Measurements from ENCODE around the gene UBE2H.
"Not testable (repeated sequence)": the region's sequence is repeated elsewhere in the genome, so short reads cannot be mapped to it uniquely, and the experiment has no call there.

UBE2H gene

DNA sequence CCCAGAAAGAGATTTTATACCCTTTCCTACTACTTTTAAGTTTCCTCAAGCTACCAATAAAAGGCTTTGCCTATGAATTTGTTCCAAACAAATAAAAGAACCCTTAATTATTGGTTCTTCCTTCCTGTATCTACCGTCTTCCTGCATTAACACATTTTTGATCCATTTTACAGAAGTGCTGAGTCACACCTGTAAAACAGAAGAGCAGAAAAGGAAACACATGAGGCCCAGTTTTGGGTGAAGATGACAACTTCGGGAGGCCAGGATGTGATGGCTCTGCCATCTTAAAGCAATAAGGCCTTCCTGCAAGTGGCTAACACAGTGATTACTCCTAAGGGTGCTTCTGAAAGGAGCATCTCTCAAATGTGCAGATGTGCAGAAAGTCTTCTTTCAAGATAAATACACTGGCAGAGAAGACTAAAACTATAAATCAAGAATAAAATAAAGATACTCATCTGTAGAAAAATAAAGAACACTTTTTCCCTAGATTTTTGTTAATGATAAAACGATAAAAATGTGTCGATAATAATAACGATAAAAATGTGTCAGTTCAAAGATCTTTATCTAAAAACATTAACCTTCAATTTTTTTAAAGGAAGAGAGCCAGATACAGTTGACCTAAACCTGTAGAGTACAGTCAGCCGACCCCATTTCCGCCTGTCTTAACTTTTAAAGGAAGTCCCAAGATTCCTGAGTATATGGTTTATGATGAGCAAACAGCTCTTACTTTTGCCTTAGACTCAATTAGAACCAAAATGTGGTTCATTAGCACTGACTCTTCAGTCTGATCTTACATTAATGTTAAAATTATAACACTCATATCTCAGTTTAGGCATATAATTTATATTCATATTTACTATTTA, 108.6 kb downstream of the UBE2H start:
- no peak for DNase-seq (ENCODE audit: low read depth in 3 of 3)

DNA sequence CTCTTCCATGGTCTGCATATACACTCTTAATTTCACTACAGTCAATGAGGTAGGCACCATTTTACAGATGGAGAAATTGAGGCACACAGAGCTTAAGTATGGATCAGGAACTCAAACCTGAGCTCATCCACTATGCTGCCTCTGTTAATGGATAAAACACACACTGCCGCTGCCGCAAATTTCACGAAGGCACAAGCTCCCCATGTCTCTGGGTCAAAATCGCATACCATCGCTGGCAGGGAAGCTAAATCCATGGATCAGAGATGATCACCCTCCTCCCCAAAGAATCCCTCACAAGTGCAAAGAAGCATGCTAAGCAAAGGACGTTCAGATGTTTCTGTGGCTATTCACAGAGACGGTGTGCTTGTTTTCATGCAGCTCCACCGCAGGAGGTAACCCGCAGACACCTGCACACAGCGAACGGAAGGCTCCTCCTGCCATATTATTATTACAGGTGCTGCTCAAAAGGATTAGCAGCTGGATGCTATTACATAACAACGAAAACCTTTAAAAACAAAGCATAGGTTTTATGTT, 109.3 kb downstream of the UBE2H start:
- DNase-seq (ENCODE audit: low read depth in 3 of 3): no peak

DNA sequence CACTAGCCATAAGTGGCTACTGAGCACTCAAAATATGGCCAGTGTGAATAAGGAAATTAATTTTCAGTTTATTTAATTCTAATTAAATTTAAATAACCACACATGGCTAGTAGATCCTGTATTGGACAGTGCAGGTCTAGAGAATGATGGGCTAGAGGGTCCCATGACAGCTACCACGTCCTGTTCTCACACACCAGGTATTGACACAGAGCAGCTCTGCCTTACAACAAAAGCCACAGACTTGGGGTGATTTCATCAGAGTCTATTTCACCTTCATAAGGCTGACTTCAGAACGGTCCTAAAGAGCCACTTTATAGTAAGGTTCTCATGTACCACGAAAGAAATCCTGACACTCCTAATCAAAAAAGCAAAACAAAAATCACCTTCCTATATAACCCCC, 111.3 kb downstream of the UBE2H start:
- no peak for DNase-seq (ENCODE audit: low read depth in 3 of 3)

DNA sequence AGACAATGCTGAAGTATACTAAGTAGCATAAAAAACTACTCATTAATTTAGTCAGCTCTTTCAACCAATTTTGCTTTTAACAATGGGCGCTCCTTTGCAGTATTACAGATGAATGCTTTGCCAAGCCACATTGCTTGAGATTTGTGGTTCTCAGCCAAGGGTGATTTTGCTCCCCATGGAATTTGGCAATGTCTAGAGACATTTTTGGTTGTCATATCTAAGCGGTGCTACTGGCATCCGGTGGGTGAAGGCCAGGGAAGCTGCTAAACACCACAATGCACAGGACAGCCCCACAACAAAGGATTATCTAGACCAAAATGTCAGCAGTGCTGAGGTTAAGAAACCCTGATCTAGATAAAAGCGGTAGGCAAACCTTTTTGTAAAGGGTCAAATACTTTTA, 112.0 kb downstream of the UBE2H start:
- no peak for DNase-seq (ENCODE audit: low read depth in 3 of 3)

DNA sequence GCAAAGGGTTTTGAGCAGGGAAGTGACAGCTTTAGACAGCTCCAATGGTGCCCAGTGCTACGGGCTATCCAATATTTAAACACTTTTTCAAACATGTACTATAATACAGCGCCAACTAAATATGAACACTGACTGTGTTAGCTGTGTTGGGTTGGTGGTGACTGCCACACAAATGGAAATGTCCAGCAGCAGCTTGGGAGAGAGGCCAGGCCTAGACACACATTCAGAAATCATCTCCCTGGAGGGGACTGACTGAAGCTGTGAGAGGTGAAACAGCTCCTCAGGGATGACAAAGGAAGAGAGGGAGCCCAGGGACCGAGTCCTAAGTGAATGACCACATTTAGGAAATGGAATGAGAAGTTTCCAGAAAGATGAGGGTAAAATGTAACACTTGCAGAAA, 115.8 kb downstream of the UBE2H start:
- DNase-seq (ENCODE audit: low read depth in 3 of 3): no peak

DNA sequence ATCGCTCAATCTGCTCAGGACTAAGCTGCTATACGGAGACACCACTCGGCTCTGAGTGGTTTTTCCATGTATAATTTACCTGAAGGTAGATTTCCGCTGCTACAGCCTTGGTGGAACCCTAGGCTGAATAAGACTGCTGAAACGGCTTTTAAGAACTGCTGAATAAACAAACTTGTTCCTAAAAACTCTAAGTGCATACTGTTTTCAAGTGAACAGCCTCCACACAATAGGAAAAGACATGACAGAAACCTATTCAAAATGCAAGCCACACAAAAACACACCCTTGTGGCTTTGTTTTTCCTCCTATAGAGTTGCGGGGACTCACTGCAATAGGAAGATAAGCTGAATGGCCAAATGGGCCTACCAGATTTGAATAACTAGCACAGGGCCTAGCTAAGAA, 117.2 kb downstream of the UBE2H start:
- DNase-seq (ENCODE audit: low read depth in 3 of 3): no peak

DNA sequence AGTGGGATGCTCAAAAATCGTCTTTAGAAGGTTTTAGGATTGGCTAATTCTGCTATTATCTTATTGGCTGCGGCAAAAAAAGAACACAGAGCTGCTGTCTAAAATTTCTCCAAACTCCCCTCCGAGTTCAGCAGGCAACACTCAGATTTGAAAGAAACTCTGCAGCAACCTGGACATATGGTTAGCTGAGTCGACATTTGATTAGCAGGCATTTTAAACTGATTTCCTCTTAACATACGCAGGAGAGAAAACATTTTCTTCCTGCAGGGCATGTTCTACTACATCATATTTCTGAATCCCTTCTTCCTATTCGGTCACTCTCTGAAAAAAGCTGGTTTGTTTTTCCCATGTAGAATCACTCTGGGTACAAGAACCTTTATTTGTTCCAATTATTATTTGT, 119.4 kb downstream of the UBE2H start:
- DNase-seq (ENCODE audit: low read depth in 3 of 3): not testable (repeated sequence)

DNA sequence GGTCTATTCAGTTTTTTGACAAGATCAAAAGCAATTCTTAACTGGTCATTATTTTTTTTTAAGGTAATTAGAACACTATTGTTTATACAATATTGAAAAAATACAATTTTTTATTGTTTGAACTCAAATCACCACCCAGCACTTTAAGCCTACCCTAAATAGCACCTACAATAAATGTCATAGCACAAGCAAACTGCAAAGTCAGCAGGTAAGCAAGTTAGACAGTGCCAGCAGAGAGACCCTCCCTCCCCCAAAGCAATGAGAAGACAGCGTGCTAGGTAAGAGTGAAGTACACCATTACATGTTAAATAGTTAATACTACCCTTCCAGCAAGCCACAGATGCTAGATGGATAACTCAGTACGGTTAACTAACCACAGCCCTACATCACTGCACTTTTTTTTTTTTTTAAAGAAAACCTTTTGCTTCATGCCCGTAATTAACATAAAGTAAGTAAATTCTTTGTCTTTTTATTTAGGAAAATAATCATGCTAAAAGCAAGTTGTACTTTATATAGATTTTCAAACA, 120.0 kb downstream of the UBE2H start:
- DNase-seq (ENCODE audit: low read depth in 3 of 3): no peak

DNA sequence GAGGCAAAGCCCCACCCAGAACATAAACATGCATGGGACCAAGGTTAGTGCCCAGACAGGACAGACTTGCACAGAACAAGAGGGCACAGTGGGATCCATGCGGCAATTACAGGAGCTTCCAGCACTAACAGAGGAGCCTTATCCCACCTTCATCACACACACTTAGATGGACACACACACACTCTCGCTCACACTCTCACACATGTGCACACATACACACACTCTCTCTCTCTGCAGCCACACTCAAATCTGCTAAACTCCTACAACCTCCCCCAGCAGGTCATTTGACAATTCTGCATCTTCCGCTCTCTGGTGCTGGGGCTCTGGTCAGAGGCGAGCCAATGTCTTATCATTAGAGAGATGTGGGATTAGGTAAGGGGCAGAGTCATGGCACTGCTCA, 120.5 kb downstream of the UBE2H start:
- no peak for DNase-seq (ENCODE audit: low read depth in 3 of 3)

DNA sequence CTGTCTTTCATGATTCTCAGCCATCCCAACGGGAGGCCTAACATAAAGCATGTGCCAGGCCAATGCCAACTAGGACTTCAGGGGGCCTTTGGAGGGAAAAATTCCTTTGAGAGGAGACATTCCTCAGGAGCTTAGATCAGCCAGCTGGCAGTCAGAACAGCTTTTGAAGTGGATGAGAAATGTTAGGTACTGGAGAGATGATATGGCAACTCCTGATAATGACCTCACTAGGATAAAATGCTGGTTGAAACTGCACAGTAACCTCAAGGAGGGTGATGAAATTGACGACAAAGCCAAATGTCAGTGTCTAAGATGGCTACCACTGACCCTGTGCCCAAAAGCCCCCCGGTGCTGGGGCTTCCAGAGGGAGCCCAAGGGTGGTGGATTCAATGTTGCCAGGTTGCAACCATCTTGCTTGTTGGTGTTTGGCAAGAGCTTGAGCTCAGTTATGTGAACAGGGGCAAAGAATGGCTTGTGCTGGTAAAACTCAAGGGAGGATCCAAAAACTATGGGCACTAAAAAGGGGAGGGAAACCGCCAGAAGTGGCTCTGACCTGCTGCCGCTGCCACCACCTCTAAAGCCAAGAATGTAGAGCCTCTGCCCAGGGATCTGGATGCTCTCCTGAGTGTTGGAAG, 121.2 kb downstream of the UBE2H start:
- DNase-seq (ENCODE audit: low read depth in 3 of 3): no peak

DNA sequence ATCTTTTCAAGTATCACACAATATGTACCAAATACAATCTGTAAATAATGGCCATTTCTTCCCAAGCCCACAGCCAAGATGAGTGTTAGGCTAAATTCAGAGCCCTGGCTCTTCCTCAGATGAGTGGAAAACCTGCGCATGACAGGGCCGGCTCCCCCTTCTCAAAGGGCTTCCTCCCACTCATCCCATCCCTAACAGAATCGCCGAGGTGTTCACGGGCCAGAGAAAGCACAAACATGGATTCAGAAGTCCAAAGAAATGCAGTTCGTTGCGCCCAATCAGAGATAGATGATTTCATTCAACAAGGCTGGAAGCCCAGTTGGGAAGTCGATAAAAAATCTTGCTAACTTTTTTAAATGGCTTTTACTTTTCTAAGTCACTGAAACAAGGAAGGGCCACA, 121.8 kb downstream of the UBE2H start:
- DNase-seq (ENCODE audit: low read depth in 3 of 3): no peak

DNA sequence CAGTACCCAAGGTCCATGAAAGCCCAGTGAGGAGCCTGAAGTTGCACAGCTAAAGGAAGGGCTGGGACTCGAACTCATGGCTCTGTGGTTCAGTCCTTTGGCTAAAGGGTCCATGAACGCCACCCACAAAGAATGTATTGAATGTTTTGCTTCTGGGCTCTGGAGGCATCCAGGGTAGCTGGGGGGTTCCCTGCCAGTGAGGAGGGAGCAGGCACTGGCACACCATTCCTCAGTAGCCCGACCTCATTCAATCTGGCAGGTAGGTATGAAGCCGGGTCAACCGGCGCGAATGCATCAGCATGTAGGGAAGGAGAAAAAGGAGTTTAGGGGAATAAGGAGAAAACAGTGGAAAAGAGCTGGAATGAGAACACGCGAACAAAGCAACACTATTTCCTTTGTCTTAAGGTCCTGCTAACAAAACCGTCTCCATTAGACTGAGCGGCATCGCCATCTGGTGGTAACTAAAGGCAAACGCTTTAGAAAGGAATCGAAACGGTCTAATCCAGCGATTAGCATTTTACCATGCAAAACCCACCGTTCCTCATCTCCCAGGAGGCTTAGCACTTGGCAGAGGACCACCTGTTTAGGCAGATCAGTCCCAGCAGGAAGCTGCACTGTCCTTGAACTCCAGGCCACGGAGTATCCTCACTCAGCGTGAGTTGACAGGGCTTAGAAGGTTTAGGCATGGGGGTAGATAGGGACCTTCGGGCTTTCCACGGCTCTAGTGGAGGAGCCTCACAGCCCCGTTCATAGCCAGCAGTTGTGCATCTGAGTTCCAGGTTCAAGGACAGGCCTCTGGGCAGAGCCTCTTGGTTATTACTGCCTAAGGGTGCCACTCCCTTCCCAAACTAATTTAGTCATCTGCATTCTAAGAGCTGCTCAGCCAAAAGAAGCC, 122.8 kb downstream of the UBE2H start:
- peak; percentile 21 to 37 (median 28) for DNase-seq (ENCODE audit: low read depth in 3 of 3)

DNA sequence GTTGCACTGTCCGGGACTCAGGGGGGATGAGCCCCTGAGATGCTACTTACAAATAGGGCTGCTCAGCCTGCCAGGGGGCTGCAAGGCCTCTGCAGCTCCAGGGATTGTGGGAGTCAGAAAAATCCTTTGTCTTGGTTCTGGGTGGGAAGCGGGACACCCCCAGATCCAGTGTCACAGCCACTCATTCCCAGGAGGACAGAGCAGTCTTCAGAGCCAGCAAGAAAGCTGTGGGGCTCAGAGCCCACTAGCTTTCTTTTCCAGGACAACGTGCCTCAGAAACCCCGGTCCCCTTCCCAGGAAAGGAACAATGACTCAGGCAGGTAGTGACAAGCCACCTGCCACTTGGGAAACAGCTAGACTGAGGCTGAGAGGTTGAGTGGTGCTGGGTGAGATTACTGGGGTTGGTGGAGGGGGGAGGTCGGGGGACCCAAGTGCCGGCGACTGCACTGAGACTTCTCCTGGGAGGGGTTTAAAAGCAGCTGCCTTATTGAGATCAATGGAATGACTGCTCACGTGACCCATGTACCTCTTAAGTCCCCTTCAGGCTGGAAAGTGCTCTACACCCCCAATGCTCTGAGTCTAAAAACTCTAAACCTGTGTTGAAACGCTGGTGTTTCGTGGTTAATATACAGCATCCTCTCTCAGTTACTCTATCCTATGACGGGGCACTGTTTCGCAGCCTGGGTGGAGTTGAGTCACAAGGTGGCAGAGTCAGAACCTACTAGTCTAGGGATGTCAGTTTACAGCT, 123.6 kb downstream of the UBE2H start:
- peak in 1 of 3 donors; percentile 44 for DNase-seq (ENCODE audit: low read depth in 3 of 3)

DNA sequence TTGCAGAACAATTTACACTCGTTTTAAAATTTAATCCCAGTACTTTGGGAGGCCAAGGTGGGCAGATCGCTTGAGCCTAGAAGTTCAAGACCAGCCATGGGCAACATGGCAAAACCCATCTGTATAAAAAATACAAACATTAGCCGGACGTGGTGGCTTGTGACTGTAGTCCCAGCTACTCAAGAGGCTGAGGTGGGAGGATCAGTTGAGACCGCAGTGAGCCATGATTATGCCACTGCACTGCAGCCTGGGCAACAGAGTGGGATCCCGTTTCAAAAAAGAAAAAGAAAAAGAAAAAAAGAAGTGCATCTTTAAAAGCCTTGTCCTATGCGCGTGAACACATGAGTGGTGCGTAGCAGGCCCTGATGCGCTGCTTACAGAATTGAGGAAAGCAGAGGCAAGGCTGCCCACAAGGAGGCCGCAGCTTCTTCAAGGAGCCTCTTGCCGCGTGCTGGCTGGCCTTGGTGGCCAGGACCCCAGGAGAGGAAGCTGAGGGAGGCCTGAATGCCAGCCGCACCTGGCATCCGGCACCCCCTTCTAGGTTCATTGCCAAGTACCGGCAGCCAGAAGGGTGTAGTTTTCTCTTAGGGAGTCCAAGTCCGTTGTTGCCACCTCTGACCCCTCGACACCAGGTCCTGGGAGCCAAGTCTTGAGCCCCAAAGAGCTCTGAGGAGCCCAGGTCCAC, 124.5 kb downstream of the UBE2H start:
- DNase-seq (ENCODE audit: low read depth in 3 of 3): no peak

DNA sequence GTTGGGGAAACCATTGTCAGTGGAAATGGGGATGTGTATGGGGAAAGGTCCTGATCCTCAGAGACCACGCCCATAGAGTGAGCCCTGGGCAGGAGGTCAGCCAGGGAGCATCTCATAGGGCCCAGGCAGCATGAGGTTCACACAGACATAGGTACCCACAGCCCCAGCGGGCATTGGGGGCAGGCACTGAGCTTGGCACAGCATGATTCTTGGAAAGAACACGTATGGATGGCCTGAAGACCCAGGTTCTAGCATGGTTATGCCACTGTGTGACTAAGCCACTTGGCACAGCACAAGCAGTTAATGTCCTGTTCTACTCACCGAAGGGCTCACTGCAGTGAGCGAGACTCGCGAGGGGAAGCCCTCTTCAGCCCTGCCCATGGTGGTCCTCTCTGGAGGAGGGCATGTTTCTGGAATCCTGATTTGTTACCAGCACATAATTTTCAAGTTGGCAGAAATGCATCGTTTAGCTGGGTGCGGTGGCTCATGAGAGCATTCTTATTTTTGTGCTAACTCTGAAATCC, 125.2 kb downstream of the UBE2H start:
- DNase-seq (ENCODE audit: low read depth in 3 of 3): no peak

DNA sequence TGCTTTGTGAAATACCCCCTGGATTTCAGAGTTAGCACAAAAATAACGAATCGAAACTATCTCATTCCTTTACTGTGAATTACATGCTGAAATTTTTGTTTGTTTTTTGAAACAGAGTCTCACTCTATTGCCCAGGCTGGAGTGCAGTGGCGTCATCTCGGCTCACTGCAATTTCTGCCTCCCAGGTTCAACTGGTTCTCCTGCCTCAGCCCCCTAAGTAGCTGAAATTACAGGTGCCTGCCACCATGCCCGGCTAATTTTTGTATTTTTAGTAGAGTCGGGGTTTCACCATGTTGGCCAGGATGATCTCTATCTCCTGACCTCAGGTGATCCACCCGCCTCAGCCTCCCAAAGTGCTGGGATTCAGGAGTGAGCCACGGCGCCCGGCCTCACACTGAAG, 125.9 kb downstream of the UBE2H start:
- DNase-seq (ENCODE audit: low read depth in 3 of 3): not testable (repeated sequence)

DNA sequence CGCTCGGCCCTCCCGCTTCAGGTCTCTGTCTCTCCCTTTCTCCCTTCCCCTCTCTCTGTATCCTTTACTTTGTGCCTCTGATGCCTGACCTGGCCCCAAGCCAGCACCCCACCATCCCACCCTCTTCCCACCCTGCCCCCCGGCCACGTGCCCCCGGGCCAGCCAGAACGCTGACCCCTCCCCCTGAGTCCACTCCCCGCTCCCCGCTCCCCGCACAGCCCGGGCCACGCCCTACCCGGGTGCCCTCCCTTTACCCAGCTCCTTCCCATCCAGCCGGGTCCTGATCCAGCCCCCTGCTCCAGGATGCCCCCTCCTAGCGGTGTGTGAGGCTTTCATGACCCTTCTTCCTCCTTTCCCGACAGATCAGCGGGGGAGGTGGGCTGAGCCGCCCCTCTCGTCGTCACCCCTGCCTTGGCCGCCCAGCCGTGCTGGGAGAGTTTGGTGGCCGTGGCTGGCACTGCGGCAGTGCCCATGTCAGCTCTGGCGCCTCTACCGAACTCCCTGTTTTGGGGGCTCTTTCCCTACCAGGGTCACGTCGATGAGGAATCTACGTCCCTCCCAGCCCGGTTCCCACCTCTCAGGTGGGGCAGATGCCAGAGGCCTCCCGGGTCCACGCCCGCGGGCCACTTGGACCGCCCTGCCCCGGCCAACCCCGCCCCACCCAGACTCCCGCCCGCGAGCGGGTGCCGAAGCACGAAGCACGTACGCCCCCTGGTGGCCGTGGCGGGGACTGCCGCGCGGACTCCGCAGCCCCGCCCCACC, 127.4 kb downstream of the UBE2H start:
- peak; percentile 72 to 94 (median 89) for DNase-seq (ENCODE audit: low read depth in 3 of 3)

DNA sequence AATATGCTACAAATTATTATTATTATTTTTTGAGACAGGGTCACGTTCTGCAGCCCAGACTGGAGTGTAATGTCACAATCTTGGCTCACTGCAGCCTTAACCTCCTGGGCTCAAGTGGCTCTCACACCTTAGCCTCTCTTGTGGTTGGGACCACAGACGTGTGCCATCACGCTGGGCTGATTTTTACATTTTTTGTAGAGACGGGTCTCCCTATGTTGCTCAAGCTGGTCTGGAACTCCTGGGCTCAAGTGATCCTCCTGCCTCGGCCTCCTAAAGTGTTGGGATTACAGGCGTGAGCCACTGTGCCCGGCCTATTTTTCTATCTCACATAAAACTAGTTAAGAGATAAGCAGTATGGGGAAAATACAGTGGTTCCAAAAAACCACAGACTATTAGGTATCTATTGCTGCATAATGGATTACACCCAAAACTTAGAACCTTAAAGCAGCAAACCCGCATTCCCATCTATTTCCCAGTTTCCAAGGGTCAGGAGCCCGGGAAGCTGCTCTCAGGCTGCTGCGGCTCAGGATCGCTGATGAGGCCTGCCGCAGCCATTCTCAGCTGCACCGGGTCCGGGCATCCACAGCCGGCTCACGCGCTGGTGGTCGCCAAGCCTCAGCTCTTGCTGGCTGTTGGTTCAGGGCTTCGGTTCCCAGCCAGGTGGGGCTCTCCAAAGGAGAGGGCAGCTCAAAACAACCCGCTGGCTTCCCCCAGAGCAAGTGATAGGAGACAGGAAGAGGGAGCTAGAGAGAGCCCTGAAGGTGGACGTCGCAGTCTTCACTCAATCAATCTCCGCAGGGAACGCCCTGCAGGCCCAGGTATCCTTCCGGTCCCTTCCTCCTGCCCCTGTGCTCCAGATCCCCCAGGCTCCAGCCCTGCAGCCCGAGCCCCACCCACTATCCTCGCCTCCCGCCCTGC, 128.2 kb downstream of the UBE2H start:
- peak in 2 of 3 donors; percentile 8 to 31 for DNase-seq (ENCODE audit: low read depth in 3 of 3)

All from stimulated activated CD4-positive, alpha-beta T cell treated with anti-CD3 and anti-CD28 coated beads, TNF-alpha, amount 100 ng/mL, for 48 hours (primary cell).